Hepatic stellate cell (primary cell): Measurements from ENCODE around the gene SNURF.
"Not testable (repeated sequence)": the region's sequence is repeated elsewhere in the genome, so short reads cannot be mapped to it uniquely, and the experiment has no call there.

Experiments
- DNase-seq: peaks from one replicate; pipeline ENCODE4 v3.0.0; 2011; ENCODE audit warnings: low spot score

SNURF gene

GRCh38 chr15:24971052-24971451, 16.3 kb downstream of the SNURF start:
- no peak for DNase-seq

GRCh38 chr15:24971772-24972171, 17.0 kb downstream of the SNURF start:
- no peak for DNase-seq

- DNase-seq, result not testable (repeated sequence)
These were observed 17.9 kb downstream of the SNURF start for GRCh38 chr15:24972707-24973106.

- DNase-seq, result no peak
These were observed 22.1 kb downstream of the SNURF start for GRCh38 chr15:24976932-24977331.

- DNase-seq, result no peak
These were observed 22.9 kb downstream of the SNURF start for GRCh38 chr15:24977686-24978085.

- no peak for DNase-seq
These were observed 30.4 kb downstream of the SNURF start for GRCh38 chr15:24985224-24985623.

GRCh38 chr15:24986653-24987052, 31.9 kb downstream of the SNURF start:
- DNase-seq, result no peak
